Vagina (tissue), 2 donors: ENCODE measurements around the gene VAV3.

Experiments used
- POLR2A ChIP-seq, 2 donors: fragments of 450-650 bp; IDR thresholded peaks; one replicate each; pipeline ENCODE4 v1.6.1; 2017; ENCODE audit warnings: antibody characterized with exemption in 2 of 2, mild to moderate bottlenecking in 2 of 2, moderate library complexity in 2 of 2
- POLR2AphosphoS5 ChIP-seq, 2 donors: sonication (generic); formaldehyde crosslinking; IDR thresholded peaks; one replicate each; pipeline ENCODE4 v1.9.0; 2017; ENCODE audit warnings: antibody characterized with exemption in 2 of 2, mild to moderate bottlenecking in 2 of 2, low read depth in 1 of 2; ENCODE audit not compliant: insufficient read depth in 1 of 2
- TF ChIP-seq, protein P1 (sequence below), 3 experiments: fragments of 450-650 bp in 2 of 3; fragments of 200-600 bp in 1 of 3; sonication (generic) in 1 of 3; IDR thresholded peaks; one replicate each; pipeline ENCODE4 v1.5.1; 2017 to 2019; ENCODE audit warnings: antibody characterized with exemption in 3 of 3, mild to moderate bottlenecking in 2 of 3, moderate library complexity in 2 of 3

DNA sequence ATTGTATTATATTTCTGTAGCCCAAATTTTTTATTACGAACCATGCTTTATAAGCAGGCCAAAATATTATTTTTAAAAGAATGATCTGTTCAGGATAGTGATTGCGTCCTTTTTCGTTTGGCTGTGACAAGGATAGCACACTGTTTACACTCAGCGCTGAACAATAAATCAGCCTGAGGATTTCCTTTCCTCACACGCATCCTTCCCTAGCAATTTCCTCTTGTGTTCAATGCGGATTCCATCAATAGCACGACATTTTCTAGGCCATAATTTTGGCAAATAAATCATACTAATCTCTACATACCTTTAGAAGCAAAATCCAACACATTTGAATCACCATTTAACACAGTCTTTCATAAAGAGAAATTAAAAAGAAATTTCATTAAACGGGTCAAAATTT, 1.6 kb upstream of the VAV3 start:
- TF ChIP-seq, protein P1, sequence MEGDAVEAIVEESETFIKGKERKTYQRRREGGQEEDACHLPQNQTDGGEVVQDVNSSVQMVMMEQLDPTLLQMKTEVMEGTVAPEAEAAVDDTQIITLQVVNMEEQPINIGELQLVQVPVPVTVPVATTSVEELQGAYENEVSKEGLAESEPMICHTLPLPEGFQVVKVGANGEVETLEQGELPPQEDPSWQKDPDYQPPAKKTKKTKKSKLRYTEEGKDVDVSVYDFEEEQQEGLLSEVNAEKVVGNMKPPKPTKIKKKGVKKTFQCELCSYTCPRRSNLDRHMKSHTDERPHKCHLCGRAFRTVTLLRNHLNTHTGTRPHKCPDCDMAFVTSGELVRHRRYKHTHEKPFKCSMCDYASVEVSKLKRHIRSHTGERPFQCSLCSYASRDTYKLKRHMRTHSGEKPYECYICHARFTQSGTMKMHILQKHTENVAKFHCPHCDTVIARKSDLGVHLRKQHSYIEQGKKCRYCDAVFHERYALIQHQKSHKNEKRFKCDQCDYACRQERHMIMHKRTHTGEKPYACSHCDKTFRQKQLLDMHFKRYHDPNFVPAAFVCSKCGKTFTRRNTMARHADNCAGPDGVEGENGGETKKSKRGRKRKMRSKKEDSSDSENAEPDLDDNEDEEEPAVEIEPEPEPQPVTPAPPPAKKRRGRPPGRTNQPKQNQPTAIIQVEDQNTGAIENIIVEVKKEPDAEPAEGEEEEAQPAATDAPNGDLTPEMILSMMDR (IDR thresholded peaks at IDR 0.05): no peak
- TF ChIP-seq POLR2A (IDR thresholded peaks at IDR 0.05) (no peak), POLR2AphosphoS5 (IDR thresholded peaks at IDR 0.05; ENCODE audit: insufficient read depth in 1 of 2, low read depth in 1 of 2) (no peak)
